Uterus (tissue), 4 donors: ENCODE measurements around the gene PDPK1. TPM values are rescaled to one million over a fixed set of nuclear protein-coding genes. Genes with fewer than 3 reads are reported as not detected.

Source experiments
- DNase-seq, 2 donors: peaks; one replicate each; pipeline ENCODE4 v3.0.0-alpha.2; 2019 to 2020
- H3K27ac ChIP-seq, 2 donors: fragments of 200-600 bp; sonication (generic); 1 replicate in 1 of 2; 2 replicates in 1 of 2; pipeline ENCODE4 v1.5.1; 2016 to 2018
- H3K27me3 ChIP-seq, 2 donors: fragments of 200-600 bp; sonication (generic); one replicate each; pipeline ENCODE4 v1.5.1; 2018 to 2019; ENCODE audit warnings: control low read depth in 1 of 2
- H3K36me3 ChIP-seq, 2 donors: fragments of 200-600 bp; sonication (generic); one replicate each; pipeline ENCODE4 v1.5.1; 2019; ENCODE audit warnings: control low read depth in 1 of 2
- H3K4me1 ChIP-seq, 2 donors: fragments of 200-600 bp; sonication (generic); one replicate each; pipeline ENCODE4 v1.5.1; 2018 to 2019; ENCODE audit warnings: control low read depth in 1 of 2
- H3K4me3 ChIP-seq, 2 donors: fragments of 200-600 bp; sonication (generic); 1 replicate in 1 of 2; 2 replicates in 1 of 2; pipeline ENCODE4 v1.5.1; 2018 to 2019; ENCODE audit warnings: mild to moderate bottlenecking in 1 of 2
- H3K9me3 ChIP-seq, 2 donors: fragments of 200-600 bp; sonication (generic); one replicate each; pipeline ENCODE4 v1.5.1; 2019; ENCODE audit warnings: control low read depth in 1 of 2
- CTCF ChIP-seq, 4 experiments: fragments of 200-600 bp in 2 of 4; fragments of 450-650 bp in 2 of 4; sonication (generic) in 2 of 4; IDR thresholded peaks; one replicate each; pipeline ENCODE4 v1.5.1; 2016 to 2019; ENCODE audit warnings: antibody characterized with exemption in 4 of 4, mild to moderate bottlenecking in 2 of 4, moderate library complexity in 1 of 4
- POLR2A ChIP-seq, 2 donors: fragments of 450-650 bp; IDR thresholded peaks; one replicate each; pipeline ENCODE4 v1.6.1; 2016; ENCODE audit warnings: antibody characterized with exemption in 2 of 2, mild to moderate bottlenecking in 1 of 2, moderate library complexity in 1 of 2
- intact Hi-C: fragments of 100-400 bp; cut with DNase I; formaldehyde crosslinking; loops from one replicate; pipeline ENCODE4 v1.15.1; 2023; ENCODE audit warnings: low total_unique reads
- total RNA-seq, 4 donors: library from RNA; depleted of rRNA in 3 of 4; stranded (reverse); fragments of >200 nt in 3 of 4; gene quantifications; one replicate each; pipeline versions ENCODE4 v1.1.0 to v1.2.4, GENCODE V29; 2014 to 2023
- donor health status: DM: yes; HTN: yes; CAD: no.

The PDPK1 gene
- total RNA-seq: 10 to 100 TPM; 11.0 to 66.2 (median 23.9) TPM

DNA sequence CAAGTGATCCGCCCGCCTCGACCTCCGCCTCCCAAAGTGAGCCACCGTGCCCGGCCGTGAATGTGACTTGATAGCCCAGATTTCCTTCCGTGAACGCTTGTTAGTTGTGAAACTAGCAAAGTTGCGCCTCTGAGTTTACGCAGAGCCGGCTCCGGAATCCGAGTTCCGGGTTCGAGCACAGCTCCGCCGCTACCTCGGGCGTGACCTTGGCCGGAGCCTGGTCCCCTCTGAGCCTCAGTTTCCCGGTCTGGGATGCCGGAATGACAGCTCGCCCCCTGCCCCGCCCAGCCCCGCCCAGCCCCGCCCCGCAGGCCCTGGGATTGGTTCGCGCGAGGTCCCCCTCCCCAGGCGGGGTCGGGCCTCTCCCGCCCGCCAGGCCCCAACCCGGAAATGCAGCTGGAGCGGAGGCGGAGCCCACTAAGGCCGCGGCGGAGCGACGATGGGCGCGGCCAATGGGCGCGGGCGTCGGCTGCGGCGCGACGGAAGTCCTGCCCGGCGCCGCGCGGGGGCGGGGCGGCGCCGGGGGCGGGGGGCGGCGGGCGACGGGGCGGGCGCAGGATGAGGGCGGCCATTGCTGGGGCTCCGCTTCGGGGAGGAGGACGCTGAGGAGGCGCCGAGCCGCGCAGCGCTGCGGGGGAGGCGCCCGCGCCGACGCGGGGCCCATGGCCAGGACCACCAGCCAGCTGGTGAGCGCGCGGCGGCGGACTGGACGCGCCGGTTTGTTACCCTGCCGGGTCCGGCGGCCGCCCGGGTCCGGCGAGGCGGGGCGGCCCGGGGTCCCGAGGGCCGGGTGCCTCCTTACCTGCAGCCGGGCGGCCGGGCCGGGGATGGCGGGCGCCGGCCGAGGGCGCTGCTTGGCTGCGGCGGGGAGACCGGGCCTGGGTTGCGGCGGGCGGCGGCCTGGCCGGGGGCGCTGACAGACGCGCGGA is at the start of gene PDPK1:
TSS of gene PDPK1 (plus strand) at position 571 of the 929 bp plus-strand sequence. CDS start at position 663, 92 bp downstream.
- H3K4me3 ChIP-seq: peak within 1 kb of the TSS; percentile 61 to 66
- peak within 1 kb of the TSS; percentile 80 to 89 for H3K27ac ChIP-seq
- no peaks in the 10 kb centered on the region for H3K9me3 ChIP-seq
- DNase-seq: peak; percentile 92 to 96
- intact Hi-C loops: no loop called here
- no peaks in the 10 kb centered on the region for H3K36me3 ChIP-seq
- H3K27me3 ChIP-seq: no peaks in the 10 kb centered on the region
- TF ChIP-seq POLR2A (IDR thresholded peaks at IDR 0.05) (peak; percentile 21 to 56), CTCF (IDR thresholded peaks at IDR 0.05) (no peak)
- H3K4me1 ChIP-seq: peaks cover 7 to 10% of the 10 kb centered on the region in 2 donors

GRCh38 chr16:2489581-2489980 is 48.2 kb upstream of the PDPK1 start:
- Histone ChIP-seq H3K4me1 (no peaks in the 10 kb centered on the region), H3K36me3 (no peaks in the 10 kb centered on the region), H3K9me3 (no peaks in the 10 kb centered on the region), H3K4me3 (no peak overlapping the region), H3K27ac (no peak overlapping the region), H3K27me3 (no peaks in the 10 kb centered on the region)
- no peak for TF ChIP-seq POLR2A (IDR thresholded peaks at IDR 0.05)
- no peak for TF ChIP-seq CTCF (IDR thresholded peaks at IDR 0.05)
- no peak for DNase-seq
- intact Hi-C loops: no loop called here

DNA sequence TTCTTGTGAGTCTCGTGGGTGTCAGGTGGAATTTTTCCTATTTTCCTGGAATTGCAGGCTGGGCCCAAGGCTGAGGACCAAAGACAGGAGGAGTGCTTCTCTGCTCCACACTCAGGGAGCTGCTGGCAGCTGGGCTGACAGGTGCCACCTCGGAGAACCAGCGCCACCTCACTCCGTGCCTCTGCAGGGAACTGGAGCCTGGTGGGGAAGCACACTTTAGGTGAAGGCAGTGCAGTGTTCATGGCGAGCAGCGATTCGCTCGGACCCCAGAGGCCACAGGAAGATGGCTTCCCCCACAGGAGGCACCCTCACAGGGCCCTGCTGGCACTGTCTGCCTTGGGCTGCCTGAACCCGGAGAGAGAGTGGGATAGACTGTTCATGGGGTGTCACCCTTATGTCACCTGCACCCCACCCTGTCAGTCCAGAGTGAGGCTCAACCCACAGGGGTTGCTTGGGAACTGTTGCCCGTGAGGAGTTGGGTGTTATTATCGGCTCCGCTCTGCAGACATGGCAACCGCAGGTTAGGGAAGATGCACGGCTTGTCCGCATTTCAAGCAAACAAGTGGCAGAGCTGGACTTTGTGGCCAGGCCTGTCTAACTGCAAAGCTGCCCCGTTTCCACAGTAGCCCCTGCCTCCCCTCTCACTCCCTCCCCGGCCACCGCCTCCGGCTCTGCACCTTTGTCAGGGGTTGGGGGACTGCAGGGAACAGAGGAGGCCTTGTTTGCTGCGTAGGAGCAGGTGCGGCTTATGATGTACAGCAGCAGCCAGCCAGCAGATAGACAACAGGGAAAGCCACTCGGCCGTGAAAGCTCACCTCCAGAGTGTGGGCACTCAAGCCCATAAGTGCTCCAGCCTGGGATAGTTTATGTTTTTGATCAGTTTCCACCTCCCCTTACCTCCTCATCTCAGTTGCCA is 47.4 kb upstream of the PDPK1 start:
- Histone ChIP-seq H3K4me1 (no peaks in the 10 kb centered on the region), H3K27me3 (no peaks in the 10 kb centered on the region), H3K4me3 (no peak overlapping the region), H3K27ac (no peak overlapping the region), H3K36me3 (no peaks in the 10 kb centered on the region), H3K9me3 (no peaks in the 10 kb centered on the region)
- TF ChIP-seq POLR2A (IDR thresholded peaks at IDR 0.05): no peak
- TF ChIP-seq CTCF (IDR thresholded peaks at IDR 0.05): no peak
- intact Hi-C loops: loop anchor here (10.0 kb wide), 1 partner anchor 156 kb away; no protein-coding TSS in a partner anchor
- DNase-seq: no peak

- Histone ChIP-seq H3K27ac (no peak overlapping the region), H3K27me3 (no peaks in the 10 kb centered on the region)
- intact Hi-C loops: loop anchor here (10.0 kb wide), 1 partner anchor 157 kb away; no protein-coding TSS in a partner anchor
Observed at GRCh38 chr16:2492292-2492691, 45.5 kb upstream of the PDPK1 start.

More at GRCh38 chr16:2492292-2492691, 45.5 kb upstream of the PDPK1 start:
- no peaks in the 10 kb centered on the region for H3K4me1 ChIP-seq
- H3K4me3 ChIP-seq: no peak overlapping the region
- no peaks in the 10 kb centered on the region for H3K9me3 ChIP-seq
- TF ChIP-seq CTCF (IDR thresholded peaks at IDR 0.05) (no peak), POLR2A (IDR thresholded peaks at IDR 0.05) (no peak)
- H3K36me3 ChIP-seq: no peaks in the 10 kb centered on the region
- DNase-seq: no peak
